Natural killer cell (primary cell): ENCODE measurements around the gene CAMSAP2. TPM values are rescaled to one million over a fixed set of nuclear protein-coding genes. Genes with fewer than 3 reads are reported as not detected.

Experiments
- ATAC-seq, 3 donors: fragments of 150-1000 bp in 2 of 3; fragments of 200-7000 bp in 1 of 3; cut with Tn5 transposase; 1 replicate in 1 of 3; 2 replicates in 2 of 3; pipeline ENCODE4 v1.10.0; 2021; ENCODE audit warnings: mild to moderate bottlenecking in 2 of 3, moderate library complexity in 2 of 3
- DNase-seq, 2 donors: peaks; one replicate each; pipeline versions ENCODE4 v3.0.0 to v3.0.0-alpha.2; 2013 to 2021; ENCODE audit warnings: mixed read lengths in 1 of 2
- H3K27ac ChIP-seq: one replicate; pipeline ENCODE4 v1.5.1; 2013; ENCODE audit warnings: mild to moderate bottlenecking, low read length
- H3K27me3 ChIP-seq: one replicate; pipeline ENCODE4 v1.6.1; 2013; ENCODE audit warnings: low read length; ENCODE audit not compliant: control insufficient read depth, insufficient read depth
- H3K36me3 ChIP-seq: one replicate; pipeline ENCODE4 v1.6.1; 2013; ENCODE audit warnings: low read length; ENCODE audit not compliant: control insufficient read depth, insufficient read depth
- H3K4me1 ChIP-seq: one replicate; pipeline ENCODE4 v1.6.1; 2013; ENCODE audit warnings: low read length; ENCODE audit not compliant: control insufficient read depth, insufficient read depth
- H3K4me3 ChIP-seq: one replicate; pipeline ENCODE4 v1.5.1; 2013; ENCODE audit warnings: low read length
- H3K9me3 ChIP-seq: one replicate; pipeline ENCODE4 v1.6.1; 2013; ENCODE audit warnings: low read length; ENCODE audit not compliant: control insufficient read depth, insufficient read depth
- H3K27ac Mint-ChIP-seq, 2 donors: one replicate each; pipeline ENCODE4 v1.8.0; 2022; ENCODE audit warnings: mild to moderate bottlenecking in 2 of 2, mixed read lengths in 2 of 2, moderate library complexity in 1 of 2
- H3K27me3 Mint-ChIP-seq, 2 donors: one replicate each; pipeline ENCODE4 v1.8.0; 2022; ENCODE audit warnings: low read depth in 2 of 2, mixed read lengths in 2 of 2
- H3K36me3 Mint-ChIP-seq: one replicate; pipeline ENCODE4 v1.8.0; 2022; ENCODE audit warnings: mixed read lengths
- H3K4me1 Mint-ChIP-seq, 2 donors: one replicate each; pipeline ENCODE4 v1.8.0; 2022; ENCODE audit warnings: mixed read lengths in 2 of 2
- H3K4me3 Mint-ChIP-seq: one replicate; pipeline ENCODE4 v1.8.0; 2022; ENCODE audit warnings: mild to moderate bottlenecking, moderate library complexity, mixed read lengths
- H3K9me3 Mint-ChIP-seq, 2 donors: one replicate each; pipeline ENCODE4 v1.8.0; 2022; ENCODE audit warnings: mixed read lengths in 2 of 2
- WGBS: methylation state at CpG from one replicate; pipeline ENCODE4 v1.1.7; 2013; ENCODE audit warnings: missing lambda C conversion rate; ENCODE audit not compliant: insufficient coverage; 5-methylcytosine and 5-hydroxymethylcytosine counted together
- intact Hi-C: fragments of 100-400 bp; cut with micrococcal nuclease; formaldehyde crosslinking; loops from one replicate; pipeline ENCODE4 v1.14.2; 2022
- total RNA-seq, 4 donors: library from RNA; stranded (reverse); fragments of 120-200 nt in 1 of 4; gene quantifications; one replicate each; pipeline versions ENCODE4 v1.2.3 to v1.2.4, GENCODE V29; 2013 to 2022
- TF ChIP-seq, protein P1 (sequence below): fragments of 200-600 bp; IDR thresholded peaks from one replicate; pipeline ENCODE4 v1.8.0; 2022; ENCODE audit warnings: antibody characterized with exemption

The CAMSAP2 gene
- total RNA-seq, 3 donors from 2014 or later (not counting 1 experiment from before 2014, with no cell fraction given): 0.25 to 0.89 (median 0.50) TPM

DNA sequence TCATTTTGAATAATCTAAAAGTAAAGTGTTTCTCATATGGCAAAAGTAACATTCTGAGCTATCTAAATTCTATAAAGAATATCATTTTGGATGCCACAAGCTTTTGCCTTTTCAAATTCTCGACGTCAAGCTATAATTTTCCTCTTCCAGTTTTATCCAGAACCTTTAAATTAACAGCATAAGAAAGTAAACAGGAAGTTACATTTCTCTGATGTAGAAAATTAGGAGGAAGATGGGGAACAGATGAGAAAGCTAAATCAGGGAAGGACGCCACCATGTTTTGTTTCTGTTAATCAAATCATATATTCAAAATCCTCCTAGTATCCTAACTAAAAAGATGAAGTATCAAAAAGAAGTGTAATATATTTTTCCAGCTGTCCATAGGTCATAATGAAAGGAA lies 8.8 kb upstream of the CAMSAP2 start:
- ATAC-seq (no peak), DNase-seq (no peak)
- Histone ChIP-seq H3K4me1 (no peaks in the 10 kb centered on the region), H3K9me3 (no peaks in the 10 kb centered on the region), H3K27ac (no peak overlapping the region), H3K36me3 (no peaks in the 10 kb centered on the region), H3K4me3 (no peak overlapping the region), H3K27me3 (no peaks in the 10 kb centered on the region)
- Mint-ChIP-seq H3K4me3 (no peak overlapping the region), H3K9me3 (no peaks in the 10 kb centered on the region), H3K36me3 (no peaks in the 10 kb centered on the region), H3K4me1 (no peaks in the 10 kb centered on the region), H3K27me3 (peaks cover 14 to 21% of the 10 kb centered on the region in 2 donors), H3K27ac (no peak overlapping the region)
- intact Hi-C loops: no loop called here
- WGBS: no CpG with 5 or more reads among the region's 3 CpGs
- TF ChIP-seq, protein P1, sequence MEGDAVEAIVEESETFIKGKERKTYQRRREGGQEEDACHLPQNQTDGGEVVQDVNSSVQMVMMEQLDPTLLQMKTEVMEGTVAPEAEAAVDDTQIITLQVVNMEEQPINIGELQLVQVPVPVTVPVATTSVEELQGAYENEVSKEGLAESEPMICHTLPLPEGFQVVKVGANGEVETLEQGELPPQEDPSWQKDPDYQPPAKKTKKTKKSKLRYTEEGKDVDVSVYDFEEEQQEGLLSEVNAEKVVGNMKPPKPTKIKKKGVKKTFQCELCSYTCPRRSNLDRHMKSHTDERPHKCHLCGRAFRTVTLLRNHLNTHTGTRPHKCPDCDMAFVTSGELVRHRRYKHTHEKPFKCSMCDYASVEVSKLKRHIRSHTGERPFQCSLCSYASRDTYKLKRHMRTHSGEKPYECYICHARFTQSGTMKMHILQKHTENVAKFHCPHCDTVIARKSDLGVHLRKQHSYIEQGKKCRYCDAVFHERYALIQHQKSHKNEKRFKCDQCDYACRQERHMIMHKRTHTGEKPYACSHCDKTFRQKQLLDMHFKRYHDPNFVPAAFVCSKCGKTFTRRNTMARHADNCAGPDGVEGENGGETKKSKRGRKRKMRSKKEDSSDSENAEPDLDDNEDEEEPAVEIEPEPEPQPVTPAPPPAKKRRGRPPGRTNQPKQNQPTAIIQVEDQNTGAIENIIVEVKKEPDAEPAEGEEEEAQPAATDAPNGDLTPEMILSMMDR: no peak

DNA sequence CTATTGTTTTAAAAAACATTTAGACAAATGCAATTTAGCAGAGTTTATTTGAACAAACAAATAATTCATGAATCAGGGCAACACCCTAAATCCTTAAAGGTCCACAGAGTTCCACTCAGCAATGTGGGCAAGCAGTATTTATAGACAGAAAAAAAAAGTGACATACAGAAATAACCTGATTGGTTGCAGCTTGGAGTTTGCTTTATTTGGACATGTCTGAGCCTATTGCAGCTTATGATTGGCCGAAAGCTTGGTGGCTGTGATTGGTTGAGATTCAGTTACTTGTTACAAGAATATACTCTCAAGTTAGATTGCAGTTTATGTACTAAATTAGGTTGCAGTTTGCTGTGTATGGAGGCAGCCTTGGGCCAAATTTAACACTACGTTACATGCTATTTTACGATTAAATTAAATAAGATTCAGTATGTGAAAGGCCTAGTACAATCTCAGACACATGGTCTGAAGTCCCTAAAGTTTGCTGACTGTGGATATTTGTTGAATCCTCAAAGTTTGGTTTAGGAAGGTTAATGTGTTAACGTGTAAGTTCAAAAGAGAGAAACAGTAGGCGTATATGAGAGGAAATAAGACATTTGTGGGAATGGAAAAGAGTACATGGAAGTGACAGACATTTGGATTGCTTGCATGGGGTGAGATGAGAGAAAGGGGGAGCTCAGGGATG lies 6.9 kb upstream of the CAMSAP2 start:
- Histone ChIP-seq H3K27ac (no peak overlapping the region), H3K36me3 (no peaks in the 10 kb centered on the region), H3K27me3 (no peaks in the 10 kb centered on the region), H3K9me3 (no peaks in the 10 kb centered on the region), H3K4me1 (no peaks in the 10 kb centered on the region), H3K4me3 (no peak overlapping the region)
- no peak overlapping the region for H3K27ac Mint-ChIP-seq
- ATAC-seq: no peak
- H3K9me3 Mint-ChIP-seq: no peaks in the 10 kb centered on the region
- no peak for DNase-seq
- 93% methylated on average over 5 of the region's 5 CpGs for WGBS
- TF ChIP-seq, protein P1: no peak
- intact Hi-C loops: no loop called here
- H3K27me3 Mint-ChIP-seq: peaks cover 14 to 17% of the 10 kb centered on the region in 2 donors
- no peak overlapping the region for H3K4me3 Mint-ChIP-seq
- no peaks in the 10 kb centered on the region for H3K36me3 Mint-ChIP-seq
- no peaks in the 10 kb centered on the region for H3K4me1 Mint-ChIP-seq

DNA sequence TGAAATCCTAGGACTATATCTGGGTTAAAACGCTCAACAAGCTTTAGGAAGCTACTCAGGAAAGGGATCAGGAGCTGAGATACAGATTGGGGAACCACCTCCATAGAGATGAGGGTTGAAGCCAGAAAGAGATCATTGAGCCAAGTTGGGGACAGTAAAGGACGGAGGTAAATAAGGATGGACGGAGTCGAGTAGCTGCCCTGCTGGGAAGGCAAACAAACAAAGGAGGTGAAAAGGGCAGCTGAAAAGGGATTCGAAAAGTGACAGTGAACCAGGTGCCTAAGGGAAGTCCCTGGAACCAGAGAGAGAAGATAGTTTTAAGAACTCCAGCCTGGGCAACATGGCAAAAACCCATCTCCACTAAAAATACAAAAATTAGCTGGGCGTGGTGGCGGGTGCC lies 6.3 kb upstream of the CAMSAP2 start:
- Histone ChIP-seq H3K27me3 (no peaks in the 10 kb centered on the region), H3K4me1 (no peaks in the 10 kb centered on the region), H3K36me3 (no peaks in the 10 kb centered on the region), H3K9me3 (no peaks in the 10 kb centered on the region), H3K27ac (no peak overlapping the region), H3K4me3 (no peak overlapping the region)
- DNase-seq (no peak), ATAC-seq (no peak)
- Mint-ChIP-seq H3K4me3 (no peak overlapping the region), H3K4me1 (no peaks in the 10 kb centered on the region), H3K36me3 (no peaks in the 10 kb centered on the region), H3K9me3 (no peaks in the 10 kb centered on the region), H3K27me3 (peaks cover 11 to 14% of the 10 kb centered on the region in 2 donors), H3K27ac (no peak overlapping the region)
- intact Hi-C loops: no loop called here
- WGBS: 95% methylated on average over 7 of the region's 7 CpGs
- TF ChIP-seq, protein P1: no peak

DNA sequence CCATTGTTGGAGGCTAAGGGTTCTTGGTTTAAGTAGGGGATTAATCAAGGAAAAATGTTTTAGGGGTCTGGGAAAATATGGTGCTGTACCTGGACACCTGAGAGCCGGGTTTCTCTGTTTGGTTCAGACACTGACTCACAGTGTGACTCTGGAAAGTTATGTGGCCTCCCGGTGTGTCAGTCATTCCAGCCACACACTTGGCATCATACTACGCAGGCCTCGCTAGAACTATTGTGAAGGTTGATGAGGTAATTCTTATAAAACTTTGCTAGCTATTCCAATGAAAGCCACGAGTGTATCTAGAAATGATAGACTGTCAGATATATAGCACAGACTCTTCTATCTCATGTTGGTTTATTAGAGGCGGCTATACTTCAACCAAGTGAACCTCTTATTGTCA lies 4.8 kb upstream of the CAMSAP2 start:
- intact Hi-C loops: no loop called here
- TF ChIP-seq, protein P1: no peak
- H3K27me3 Mint-ChIP-seq: peaks cover 21% of the 10 kb centered on the region in 2 donors

More for the DNA sequence above, 4.8 kb upstream of the CAMSAP2 start:
- Mint-ChIP-seq H3K36me3 (no peaks in the 10 kb centered on the region), H3K4me1 (peaks cover 12 to 13% of the 10 kb centered on the region in 2 donors), H3K4me3 (no peak overlapping the region), H3K27ac (no peak overlapping the region), H3K9me3 (no peaks in the 10 kb centered on the region)
- ATAC-seq (no peak), DNase-seq (no peak)
- H3K27me3 ChIP-seq: peaks cover 4% of the 10 kb centered on the region
- H3K36me3 ChIP-seq: no peaks in the 10 kb centered on the region
- no peak overlapping the region for H3K27ac ChIP-seq
- no peak overlapping the region for H3K4me3 ChIP-seq
- H3K4me1 ChIP-seq: peaks cover 5% of the 10 kb centered on the region
- 80% methylated on average over 6 of the region's 6 CpGs for WGBS
- H3K9me3 ChIP-seq: no peaks in the 10 kb centered on the region
